PC-3 (cell line): ENCODE measurements around the gene KCNQ5. TPM values are rescaled to one million over a fixed set of nuclear protein-coding genes. Genes with fewer than 3 reads are reported as not detected.
A peak's percentile ranks its signal among the peaks of the same experiment; 100 is the strongest.
"Not testable (repeated sequence)": the region's sequence is repeated elsewhere in the genome, so short reads cannot be mapped to it uniquely, and the experiment has no call there.

ENCODE experiments used
- ATAC-seq: fragments of 200-7000 bp; cut with Tn5 transposase; 2 replicates; pipeline ENCODE4 v1.9.1; 2020; ENCODE audit warnings: mild to moderate bottlenecking, moderate library complexity
- BruUV-seq: library from RNA; stranded (reverse); fragments of 400-500 nt; replicated peaks from 2 replicates; lab custom pipeline; 2021; lab: Mats Ljungman, UMichigan
- CTCF ChIA-PET: fragments of 300-600 bp; sonication (Branson Sonifier 250); formaldehyde crosslinking; loops from one replicate; lab custom pipeline; 2022; ENCODE audit warnings: antibody characterized with exemption; lab: Charles Lee
- POLR2A ChIA-PET: fragments of 300-600 bp; sonication (Branson Sonifier 250); formaldehyde crosslinking; loops from one replicate; lab custom pipeline; 2022; ENCODE audit warnings: antibody characterized with exemption; ENCODE audit not compliant: unreplicated experiment; lab: Charles Lee
- DNase-seq: peaks from one replicate; pipeline ENCODE4 v3.0.0-alpha.2; 2015
- H2AFZ ChIP-seq: fragments of 300-600 bp; sonication (generic); 2 replicates; pipeline ENCODE4 v1.6.0; 2016; ENCODE audit warnings: antibody characterized with exemption, low read length
- H3F3A ChIP-seq: fragments of 300-600 bp; sonication (generic); one replicate; pipeline ENCODE4 v1.6.0; 2017; ENCODE audit warnings: antibody characterized with exemption, low read length, control low read depth, mild to moderate bottlenecking; ENCODE audit not compliant: unreplicated experiment
- H3K27ac ChIP-seq: fragments of 300-600 bp; sonication (generic); 2 replicates; pipeline ENCODE4 v1.5.1; 2016; ENCODE audit warnings: mild to moderate bottlenecking, low read length
- H3K27me3 ChIP-seq: fragments of 300-600 bp; sonication (generic); 2 replicates; pipeline ENCODE4 v1.6.1; 2016; ENCODE audit warnings: low read length, mixed read lengths
- H3K36me3 ChIP-seq: fragments of 300-600 bp; sonication (generic); 2 replicates; pipeline ENCODE4 v1.6.1; 2016; ENCODE audit warnings: low read depth, mixed run types, low read length, mixed read lengths
- H3K4me1 ChIP-seq: fragments of 300-600 bp; sonication (generic); 2 replicates; pipeline ENCODE4 v1.5.1; 2016; ENCODE audit warnings: low read length; ENCODE audit not compliant: insufficient read depth
- H3K4me2 ChIP-seq: fragments of 300-600 bp; sonication (generic); 2 replicates; pipeline ENCODE4 v1.6.0; 2016; ENCODE audit warnings: low read length
- H3K4me3 ChIP-seq: fragments of 300-600 bp; sonication (generic); 2 replicates; pipeline ENCODE4 v1.5.1; 2016; ENCODE audit warnings: mild to moderate bottlenecking, low read length, mixed read lengths
- H3K79me2 ChIP-seq: fragments of 300-600 bp; sonication (generic); 2 replicates; pipeline ENCODE4 v1.6.1; 2017; ENCODE audit warnings: low read length, mixed read lengths
- H3K9ac ChIP-seq: fragments of 300-600 bp; sonication (generic); 2 replicates; pipeline ENCODE4 v1.6.0; 2016; ENCODE audit warnings: mild to moderate bottlenecking, low read length
- H3K9me2 ChIP-seq: fragments of 300-600 bp; sonication (generic); replicated peaks from 2 replicates; pipeline ENCODE4 v1.6.1; 2016; ENCODE audit warnings: mixed run types, low read length, mixed read lengths
- H3K9me3 ChIP-seq: fragments of 300-600 bp; sonication (generic); 2 replicates; pipeline ENCODE4 v1.6.1; 2016; ENCODE audit warnings: low read length, mixed read lengths
- H4K20me1 ChIP-seq: fragments of 300-600 bp; sonication (generic); 2 replicates; pipeline ENCODE4 v1.6.1; 2016; ENCODE audit warnings: low read length, mixed read lengths
- CTCF ChIP-seq: fragments of 300-600 bp; sonication (generic); conservative IDR thresholded peaks from 2 replicates; pipeline ENCODE4 v1.5.1; 2017; ENCODE audit warnings: antibody characterized with exemption, low read depth, mild to moderate bottlenecking, low read length
- EZH2 ChIP-seq: fragments of 300-600 bp; sonication (generic); IDR thresholded peaks from one replicate; pipeline ENCODE4 v1.6.1; 2017; ENCODE audit warnings: antibody characterized with exemption, mild to moderate bottlenecking, low read length; ENCODE audit not compliant: unreplicated experiment
- EZH2phosphoT487 ChIP-seq: fragments of 300-600 bp; sonication (generic); IDR thresholded peaks from 2 replicates; pipeline ENCODE4 v1.6.1; 2018; ENCODE audit warnings: mild to moderate bottlenecking, antibody characterized with exemption, low read length, borderline replicate concordance
- intact Hi-C: fragments of 100-400 bp; cut with micrococcal nuclease; formaldehyde crosslinking; loops from 2 replicates; pipeline ENCODE4 v1.9.0; 2023
- total RNA-seq: library from RNA; depleted of rRNA; stranded (reverse); fragments of >200 nt; gene quantifications from 2 replicates; pipeline ENCODE4 v1.2.3, GENCODE V29; 2014

Gene KCNQ5
- total RNA-seq, 1 experiment from 2014 or later: not detected

- Histone ChIP-seq H3K27ac (no peak overlapping the region), H3K79me2 (no peaks in the 10 kb centered on the region), H2AFZ (no peak overlapping the region), H3K4me2 (no peak overlapping the region), H3K27me3 (no peaks in the 10 kb centered on the region), H4K20me1 (no peaks in the 10 kb centered on the region), H3F3A (no peaks in the 10 kb centered on the region), H3K4me3 (no peak overlapping the region), H3K36me3 (no peaks in the 10 kb centered on the region), H3K4me1 (peaks cover 4% of the 10 kb centered on the region; the same call in 1 of the 2 replicates), H3K9me2 (no peaks in the 10 kb centered on the region), H3K9ac (no peak overlapping the region), H3K9me3 (no peaks in the 10 kb centered on the region)
- TF ChIP-seq EZH2: no peak
- TF ChIP-seq CTCF: peak; percentile 78
- ChIA-PET CTCF (interaction anchor here (0.5 to 1.3 kb wide), 8 partner anchors 16 to 325 kb away, joined by 3 to 24 read pairs (median 4); no protein-coding TSS in a partner anchor), POLR2A (no interaction called here)
- ATAC-seq (peak; percentile 71), DNase-seq (peak; percentile 68)
- intact Hi-C loops: loop anchor here (5.0 to 10.0 kb wide), 4 partner anchors 148 to 436 kb away; no protein-coding TSS in a partner anchor
- no TSS peak for BruUV-seq
Measured at GRCh38 chr6:72580281-72580940, 41.5 kb upstream of the KCNQ5 start.

- H3K27ac ChIP-seq, H3K4me1 ChIP-seq, POLR2A ChIA-PET, H3K27me3 ChIP-seq, H3K9ac ChIP-seq, H3F3A ChIP-seq, BruUV-seq, H3K9me3 ChIP-seq, H3K36me3 ChIP-seq, H4K20me1 ChIP-seq, H2AFZ ChIP-seq, H3K79me2 ChIP-seq, H3K4me3 ChIP-seq, DNase-seq, H3K9me2 ChIP-seq, H3K4me2 ChIP-seq, ATAC-seq: not testable (repeated sequence)
- CTCF ChIA-PET: interaction anchor here (0.5 to 1.3 kb wide), 8 partner anchors 16 to 326 kb away, joined by 3 to 24 read pairs (median 4); no protein-coding TSS in a partner anchor
- intact Hi-C loops: loop anchor here (1.0 to 10.0 kb wide), 5 partner anchors 149 to 600 kb away; no protein-coding TSS in a partner anchor
Measured at GRCh38 chr6:72580950-72581349, 40.9 kb upstream of the KCNQ5 start.

- no peak for DNase-seq
- no peaks in the 10 kb centered on the region for H4K20me1 ChIP-seq
- H3K27ac ChIP-seq: no peak overlapping the region
- no peak overlapping the region for H3K9ac ChIP-seq
- no peaks in the 10 kb centered on the region for H3F3A ChIP-seq
- no peaks in the 10 kb centered on the region for H3K9me2 ChIP-seq
- H3K4me3 ChIP-seq: no peak overlapping the region
- intact Hi-C loops: loop anchor here (10.0 kb wide), 1 partner anchor 443 kb away; no protein-coding TSS in a partner anchor
- no peaks in the 10 kb centered on the region for H3K9me3 ChIP-seq
- no peak for ATAC-seq
- H3K36me3 ChIP-seq: no peaks in the 10 kb centered on the region
- no TSS peak for BruUV-seq
- H3K4me1 ChIP-seq: no peaks in the 10 kb centered on the region
- H3K27me3 ChIP-seq: no peaks in the 10 kb centered on the region
- H3K4me2 ChIP-seq: no peak overlapping the region
- POLR2A ChIA-PET: no interaction called here
- CTCF ChIA-PET: no interaction called here
- TF ChIP-seq EZH2 (no peak), EZH2phosphoT487 (no peak), CTCF (no peak)
- no peak overlapping the region for H2AFZ ChIP-seq
- H3K79me2 ChIP-seq: no peaks in the 10 kb centered on the region
Measured at GRCh38 chr6:72588155-72588554, 33.7 kb upstream of the KCNQ5 start.
